Left lung (tissue), 10 donors: ENCODE measurements around the gene DNMT1. TPM values are rescaled to one million over a fixed set of nuclear protein-coding genes. Genes with fewer than 3 reads are reported as not detected.

ENCODE experiments used
- ATAC-seq: fragments of 200-7000 bp; cut with Tn5 transposase; one replicate; pipeline ENCODE4 v1.9.1; 2020; ENCODE audit warnings: moderate library complexity
- DNase-seq, 4 donors: peaks; one replicate each; pipeline ENCODE4 v3.0.0-alpha.2; 2013 to 2020
- H3K27ac ChIP-seq, 2 donors: fragments of 200-600 bp; sonication (generic) in 1 of 2; one replicate each; pipeline versions ENCODE4 v1.5.0 to v1.8.0; 2020 to 2021
- H3K27me3 ChIP-seq, 2 donors: fragments of 200-600 bp; sonication (generic) in 1 of 2; one replicate each; pipeline versions ENCODE4 v1.5.0 to v1.8.0; 2020 to 2021
- H3K36me3 ChIP-seq, 2 donors: fragments of 200-600 bp; sonication (generic) in 1 of 2; one replicate each; pipeline versions ENCODE4 v1.5.0 to v1.8.0; 2020 to 2021
- H3K4me1 ChIP-seq, 2 donors: fragments of 200-600 bp; one replicate each; pipeline ENCODE4 v1.8.0; 2021
- H3K4me3 ChIP-seq, 2 donors: fragments of 200-600 bp; sonication (generic) in 1 of 2; one replicate each; pipeline versions ENCODE4 v1.5.0 to v1.8.0; 2020 to 2021; ENCODE audit warnings: mild to moderate bottlenecking in 1 of 2
- H3K9me3 ChIP-seq, 2 donors: fragments of 200-600 bp; sonication (generic) in 1 of 2; one replicate each; pipeline versions ENCODE4 v1.5.0 to v1.8.0; 2020 to 2021
- intact Hi-C, 2 donors: fragments of 100-400 bp; cut with DNase I; formaldehyde crosslinking; loops; one replicate each; pipeline versions ENCODE4 v1.11.2 to v1.14.2; 2022
- polyA plus RNA-seq, 6 donors: library from polyadenylated mRNA; unstranded; fragments of 120-200 nt; gene quantifications; one replicate each; pipeline ENCODE4 v1.2.1, GENCODE V29; 2013; ENCODE audit not compliant: insufficient read length in 6 of 6
- total RNA-seq, 2 donors: library from RNA; stranded (reverse); fragmentation: NEBNext Ultra II Directional; extraction: Animal tissue kit (Norgen Biotek cat#: 25700); gene quantifications; one replicate each; pipeline ENCODE4 v1.2.1, GENCODE V29; 2021
- TF ChIP-seq, protein P1 (sequence below), 2 donors: fragments of 200-600 bp; sonication (generic) in 1 of 2; IDR thresholded peaks; one replicate each; pipeline versions ENCODE4 v1.5.0 to v1.8.0; 2021; ENCODE audit warnings: antibody characterized with exemption in 2 of 2
- donor health status: DM: no; HTN: yes; CAD: no.
- donor health status: DM: no; HTN: no; CAD: no.

Gene DNMT1
- total and polyA plus RNA-seq, 8 donors = 65.1 to 191 (median 144) TPM

DNA sequence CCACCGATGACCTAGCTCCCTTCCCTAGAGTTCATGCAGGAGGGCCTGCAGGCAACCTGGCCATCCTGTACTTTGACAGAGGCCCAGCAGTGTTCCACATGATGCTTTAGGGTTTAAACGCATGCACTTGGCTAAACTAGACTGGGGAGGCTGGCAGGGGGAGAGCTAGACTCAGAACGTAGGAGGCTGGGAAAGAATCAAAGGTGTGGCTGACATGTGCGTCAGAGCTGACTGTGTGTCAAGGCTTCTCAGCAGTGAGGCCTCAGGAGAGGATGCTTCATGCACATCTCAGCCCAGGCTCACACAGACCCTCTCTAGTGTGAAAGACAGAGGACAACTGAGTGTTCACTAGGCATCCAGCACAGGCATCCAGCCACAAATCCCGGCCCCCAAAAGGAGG lies 28.7 kb downstream of the DNMT1 start:
- no peak overlapping the region for H3K27ac ChIP-seq
- H3K9me3 ChIP-seq = no peaks in the 10 kb centered on the region
- TF ChIP-seq, protein P1, sequence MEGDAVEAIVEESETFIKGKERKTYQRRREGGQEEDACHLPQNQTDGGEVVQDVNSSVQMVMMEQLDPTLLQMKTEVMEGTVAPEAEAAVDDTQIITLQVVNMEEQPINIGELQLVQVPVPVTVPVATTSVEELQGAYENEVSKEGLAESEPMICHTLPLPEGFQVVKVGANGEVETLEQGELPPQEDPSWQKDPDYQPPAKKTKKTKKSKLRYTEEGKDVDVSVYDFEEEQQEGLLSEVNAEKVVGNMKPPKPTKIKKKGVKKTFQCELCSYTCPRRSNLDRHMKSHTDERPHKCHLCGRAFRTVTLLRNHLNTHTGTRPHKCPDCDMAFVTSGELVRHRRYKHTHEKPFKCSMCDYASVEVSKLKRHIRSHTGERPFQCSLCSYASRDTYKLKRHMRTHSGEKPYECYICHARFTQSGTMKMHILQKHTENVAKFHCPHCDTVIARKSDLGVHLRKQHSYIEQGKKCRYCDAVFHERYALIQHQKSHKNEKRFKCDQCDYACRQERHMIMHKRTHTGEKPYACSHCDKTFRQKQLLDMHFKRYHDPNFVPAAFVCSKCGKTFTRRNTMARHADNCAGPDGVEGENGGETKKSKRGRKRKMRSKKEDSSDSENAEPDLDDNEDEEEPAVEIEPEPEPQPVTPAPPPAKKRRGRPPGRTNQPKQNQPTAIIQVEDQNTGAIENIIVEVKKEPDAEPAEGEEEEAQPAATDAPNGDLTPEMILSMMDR (IDR thresholded peaks at IDR 0.05) = no peak
- peaks cover 0 to 99% of the 10 kb centered on the region in 2 donors for H3K36me3 ChIP-seq
- H3K4me1 ChIP-seq = no peaks in the 10 kb centered on the region
- no peak overlapping the region for H3K4me3 ChIP-seq
- H3K27me3 ChIP-seq = no peaks in the 10 kb centered on the region
- DNase-seq (no peak), ATAC-seq (no peak)
- intact Hi-C loops = no loop called here

DNA sequence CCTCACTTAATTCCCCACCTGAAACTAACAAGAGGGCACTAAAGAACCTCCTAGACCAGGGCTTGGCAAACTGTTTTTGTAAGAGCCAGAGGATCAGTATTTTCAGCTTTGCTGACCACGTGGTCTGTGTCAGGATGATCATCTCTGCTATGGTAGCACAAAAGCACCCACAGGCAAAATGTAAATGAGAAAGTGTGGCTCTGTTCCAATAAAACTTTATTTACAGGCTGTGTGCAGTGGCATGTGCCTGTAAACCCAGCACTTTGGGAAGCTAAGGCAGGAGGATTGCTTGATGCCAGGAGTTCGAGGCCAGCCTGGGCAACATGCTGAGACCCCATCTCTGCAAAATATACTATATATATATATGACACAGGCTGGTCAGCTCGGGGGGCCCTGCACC lies 31.2 kb downstream of the DNMT1 start:
- Histone ChIP-seq H3K4me1 (no peaks in the 10 kb centered on the region), H3K4me3 (no peak overlapping the region), H3K36me3 (peaks cover 0 to 99% of the 10 kb centered on the region in 2 donors), H3K9me3 (no peaks in the 10 kb centered on the region), H3K27me3 (no peaks in the 10 kb centered on the region), H3K27ac (no peak overlapping the region)
- intact Hi-C loops = no loop called here
- TF ChIP-seq, protein P1 (IDR thresholded peaks at IDR 0.05) = no peak
- no peak for ATAC-seq
- peak in 1 of 4 donors; percentile 28 for DNase-seq

DNA sequence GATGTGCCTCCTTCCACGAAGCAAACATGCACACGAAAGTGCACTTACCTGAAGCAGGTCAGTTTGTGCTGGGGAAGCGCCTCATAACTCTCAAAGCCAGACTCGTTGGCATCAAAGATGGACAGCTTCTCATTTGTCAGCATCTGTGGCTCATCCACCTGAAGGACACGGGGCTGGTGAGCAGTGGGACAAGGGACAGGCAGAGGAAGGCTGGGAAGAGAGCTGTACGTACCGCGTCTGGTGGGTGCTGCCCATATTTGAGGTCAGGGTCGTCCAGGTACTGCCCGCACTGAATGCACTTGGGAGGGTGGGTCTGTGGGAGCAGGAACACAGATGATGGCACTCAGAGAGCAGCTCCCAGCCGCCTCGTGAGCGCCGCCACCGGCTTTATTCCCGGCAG lies 35.1 kb downstream of the DNMT1 start:
- peak in 1 of 4 donors; percentile 62 for DNase-seq
- no peaks in the 10 kb centered on the region for H3K9me3 ChIP-seq
- intact Hi-C loops = no loop called here
- no peak for ATAC-seq
- no peak overlapping the region for H3K27ac ChIP-seq
- peaks cover 0 to 100% of the 10 kb centered on the region in 2 donors for H3K36me3 ChIP-seq
- TF ChIP-seq, protein P1 (IDR thresholded peaks at IDR 0.05) = no peak
- H3K27me3 ChIP-seq = no peaks in the 10 kb centered on the region
- H3K4me3 ChIP-seq = no peak overlapping the region
- no peaks in the 10 kb centered on the region for H3K4me1 ChIP-seq

DNA sequence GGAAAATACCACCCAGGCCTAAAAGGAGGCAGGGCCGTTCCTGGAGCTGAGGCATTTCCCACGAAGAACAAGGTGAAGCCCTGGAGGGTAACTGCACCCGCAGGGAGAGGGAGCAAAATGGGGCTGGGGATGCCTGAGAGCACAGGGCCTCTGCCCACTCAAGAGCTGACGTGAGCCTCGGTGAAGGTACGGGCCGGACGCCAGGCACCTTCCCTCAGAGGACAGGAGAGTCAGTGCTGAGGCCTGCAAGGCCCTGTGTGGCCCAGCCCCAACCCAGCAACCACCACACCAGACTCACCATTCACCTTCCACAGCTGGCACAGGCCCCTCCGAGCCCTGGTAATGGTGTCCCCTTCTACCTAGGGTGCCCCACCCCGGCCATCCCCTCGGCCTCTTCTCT lies 36.3 kb downstream of the DNMT1 start:
- no peaks in the 10 kb centered on the region for H3K9me3 ChIP-seq
- peak in 1 of 4 donors; percentile 47 for DNase-seq
- H3K27me3 ChIP-seq = no peaks in the 10 kb centered on the region
- H3K27ac ChIP-seq = no peak overlapping the region
- TF ChIP-seq, protein P1 (IDR thresholded peaks at IDR 0.05) = no peak
- peaks cover 0 to 100% of the 10 kb centered on the region in 2 donors for H3K36me3 ChIP-seq
- H3K4me1 ChIP-seq = no peaks in the 10 kb centered on the region
- ATAC-seq = no peak
- intact Hi-C loops = no loop called here
- H3K4me3 ChIP-seq = no peak overlapping the region

DNA sequence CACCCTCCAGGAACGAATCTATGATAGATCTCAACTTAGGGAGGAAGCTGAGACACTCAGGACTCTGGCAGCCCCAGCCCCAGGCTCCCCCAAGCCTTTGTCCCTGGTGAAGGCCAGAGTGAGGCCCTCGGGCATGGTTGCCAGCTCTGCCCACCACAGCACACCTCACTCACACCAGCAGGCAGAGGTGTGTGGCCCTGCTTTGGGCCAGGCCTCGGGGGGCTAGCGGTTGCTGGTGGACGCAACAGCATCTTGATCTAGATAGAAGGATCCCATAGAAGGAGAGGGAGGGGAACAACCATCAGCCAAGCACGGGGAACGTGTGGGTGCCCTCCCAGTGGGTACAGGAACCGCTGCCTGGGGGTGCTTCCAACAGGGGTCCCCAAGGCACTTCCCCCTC lies 36.7 kb downstream of the DNMT1 start:
- H3K27ac ChIP-seq = no peak overlapping the region
- no peak for ATAC-seq
- peak in 1 of 4 donors; percentile 37 for DNase-seq
- peaks cover 0 to 100% of the 10 kb centered on the region in 2 donors for H3K36me3 ChIP-seq
- H3K9me3 ChIP-seq = no peaks in the 10 kb centered on the region
- H3K4me1 ChIP-seq = no peaks in the 10 kb centered on the region
- no peaks in the 10 kb centered on the region for H3K27me3 ChIP-seq
- intact Hi-C loops = no loop called here
- H3K4me3 ChIP-seq = no peak overlapping the region
- TF ChIP-seq, protein P1 (IDR thresholded peaks at IDR 0.05) = no peak
